ENCODE results near the gene MGST2.

MGST2 gene

DNA sequence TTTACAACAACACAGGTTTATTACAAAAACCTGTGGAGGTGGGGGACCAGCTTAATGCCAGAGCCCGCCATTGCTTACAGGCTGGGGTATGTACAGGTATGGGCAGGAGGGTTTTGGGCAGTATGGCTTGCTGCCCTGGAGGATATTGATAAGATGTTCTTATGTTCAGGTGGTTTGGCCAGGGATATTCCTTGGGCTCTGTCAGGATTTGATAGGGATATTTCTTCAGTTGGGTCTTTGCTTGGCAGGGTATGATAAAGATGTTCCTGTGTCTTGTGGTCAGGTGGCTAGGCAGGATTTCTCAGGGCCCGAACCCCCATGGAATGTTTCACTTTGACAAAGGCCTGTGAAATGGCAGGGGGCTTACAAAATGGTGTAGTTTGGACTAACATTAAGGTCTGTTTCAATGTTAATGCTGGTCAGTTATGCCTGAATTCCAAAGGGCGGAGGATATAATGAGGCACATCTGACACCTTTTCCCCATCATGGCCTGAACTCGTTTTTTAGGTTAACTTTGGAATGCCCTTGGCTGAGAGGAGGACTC is 3.1 kb downstream of the MGST2 start:
- H3K36me3 ChIP-seq: no peaks in the 10 kb centered on the region
- no peaks in the 10 kb centered on the region for H3K9me3 ChIP-seq
- no peak overlapping the region for H3K27ac ChIP-seq
- H3K4me1 ChIP-seq (ENCODE audit: control insufficient read depth in 1 of 2, insufficient read depth in 1 of 2, low read depth in 1 of 2, low read length in 1 of 2): peaks cover 24 to 28% of the 10 kb centered on the region in 2 experiments
- H3K27me3 ChIP-seq: no peaks in the 10 kb centered on the region
- no peak overlapping the region for H3K4me3 ChIP-seq (ENCODE audit: low read depth in 1 of 2, low read length in 1 of 2)
- TF ChIP-seq, protein P1, sequence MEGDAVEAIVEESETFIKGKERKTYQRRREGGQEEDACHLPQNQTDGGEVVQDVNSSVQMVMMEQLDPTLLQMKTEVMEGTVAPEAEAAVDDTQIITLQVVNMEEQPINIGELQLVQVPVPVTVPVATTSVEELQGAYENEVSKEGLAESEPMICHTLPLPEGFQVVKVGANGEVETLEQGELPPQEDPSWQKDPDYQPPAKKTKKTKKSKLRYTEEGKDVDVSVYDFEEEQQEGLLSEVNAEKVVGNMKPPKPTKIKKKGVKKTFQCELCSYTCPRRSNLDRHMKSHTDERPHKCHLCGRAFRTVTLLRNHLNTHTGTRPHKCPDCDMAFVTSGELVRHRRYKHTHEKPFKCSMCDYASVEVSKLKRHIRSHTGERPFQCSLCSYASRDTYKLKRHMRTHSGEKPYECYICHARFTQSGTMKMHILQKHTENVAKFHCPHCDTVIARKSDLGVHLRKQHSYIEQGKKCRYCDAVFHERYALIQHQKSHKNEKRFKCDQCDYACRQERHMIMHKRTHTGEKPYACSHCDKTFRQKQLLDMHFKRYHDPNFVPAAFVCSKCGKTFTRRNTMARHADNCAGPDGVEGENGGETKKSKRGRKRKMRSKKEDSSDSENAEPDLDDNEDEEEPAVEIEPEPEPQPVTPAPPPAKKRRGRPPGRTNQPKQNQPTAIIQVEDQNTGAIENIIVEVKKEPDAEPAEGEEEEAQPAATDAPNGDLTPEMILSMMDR (IDR thresholded peaks at IDR 0.05): no peak

DNA sequence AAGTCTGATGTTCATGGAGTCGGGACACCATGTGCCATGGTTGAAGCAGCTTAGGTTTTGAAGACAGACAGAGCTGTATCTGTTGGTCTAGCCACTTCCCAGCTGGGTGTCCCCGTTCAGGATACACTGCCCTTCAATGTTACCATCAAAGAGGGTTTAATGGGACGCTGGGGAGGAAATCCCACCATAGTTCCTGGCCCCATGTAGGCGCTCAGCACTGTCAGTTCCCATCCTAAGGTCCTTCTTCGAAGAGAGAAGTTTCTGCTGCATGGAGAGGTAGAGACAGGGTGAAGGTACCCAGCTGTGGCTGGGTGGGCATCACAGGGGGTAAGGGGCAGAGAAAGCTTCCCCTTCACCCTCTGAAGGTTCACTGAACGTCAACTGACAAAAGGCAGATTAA is 3.7 kb downstream of the MGST2 start:
- no peak overlapping the region for H3K4me3 ChIP-seq (ENCODE audit: low read depth in 1 of 2, low read length in 1 of 2)
- no peaks in the 10 kb centered on the region for H3K27me3 ChIP-seq
- H3K4me1 ChIP-seq (ENCODE audit: control insufficient read depth in 1 of 2, insufficient read depth in 1 of 2, low read depth in 1 of 2, low read length in 1 of 2): peaks cover 24 to 28% of the 10 kb centered on the region in 2 experiments
- TF ChIP-seq, protein P1 (IDR thresholded peaks at IDR 0.05): no peak
- H3K36me3 ChIP-seq: no peaks in the 10 kb centered on the region
- H3K9me3 ChIP-seq: no peaks in the 10 kb centered on the region
- H3K27ac ChIP-seq: no peak overlapping the region

DNA sequence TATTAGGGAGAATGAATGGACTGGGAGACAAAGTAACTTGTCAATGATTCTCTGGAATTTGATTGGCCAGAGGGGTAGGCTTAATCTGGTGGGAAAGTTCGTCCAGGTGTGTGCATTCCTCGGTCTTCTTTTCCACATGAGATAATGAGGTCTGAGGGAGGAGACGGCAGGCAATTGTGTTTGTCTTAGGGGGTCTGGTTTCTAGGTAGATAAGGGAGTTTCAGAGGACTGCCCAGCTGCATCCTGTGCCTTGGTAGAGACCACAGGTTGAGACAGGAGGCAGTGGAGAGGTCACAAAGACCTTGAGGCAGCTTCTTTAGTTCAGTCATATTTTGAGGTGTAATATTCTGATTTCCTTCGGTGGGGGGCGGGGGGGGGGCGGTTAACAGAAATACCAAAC is 4.3 kb downstream of the MGST2 start:
- Histone ChIP-seq H3K36me3 (no peaks in the 10 kb centered on the region), H3K27me3 (no peaks in the 10 kb centered on the region), H3K4me3 (ENCODE audit: low read depth in 1 of 2, low read length in 1 of 2) (no peak overlapping the region), H3K4me1 (ENCODE audit: control insufficient read depth in 1 of 2, insufficient read depth in 1 of 2, low read depth in 1 of 2, low read length in 1 of 2) (peaks cover 26 to 30% of the 10 kb centered on the region in 2 experiments), H3K27ac (no peak overlapping the region), H3K9me3 (no peaks in the 10 kb centered on the region)
- TF ChIP-seq, protein P1 (IDR thresholded peaks at IDR 0.05): no peak

DNA sequence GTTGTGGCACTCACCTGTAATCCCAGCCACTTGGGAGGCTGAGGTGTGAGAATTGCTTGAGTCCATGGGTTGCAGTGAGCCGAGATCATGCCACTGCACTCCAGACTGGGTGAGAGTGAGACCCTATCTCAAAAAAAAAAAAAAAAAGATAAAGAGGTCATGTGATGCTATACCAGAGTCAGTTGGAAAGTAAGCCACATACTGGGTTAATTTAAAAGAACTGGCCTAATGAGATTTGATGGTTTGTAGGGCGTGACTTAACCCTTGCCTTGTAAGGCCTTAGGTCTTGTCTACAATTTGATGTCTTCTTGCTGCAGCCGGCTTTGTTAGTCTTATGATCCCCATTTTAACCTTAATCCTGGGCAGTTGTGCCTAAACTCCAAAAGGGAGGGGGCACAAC is 5.2 kb downstream of the MGST2 start:
- Histone ChIP-seq H3K9me3 (no peaks in the 10 kb centered on the region), H3K27ac (no peak overlapping the region), H3K4me1 (ENCODE audit: control insufficient read depth in 1 of 2, insufficient read depth in 1 of 2, low read depth in 1 of 2, low read length in 1 of 2) (peaks cover 28 to 31% of the 10 kb centered on the region in 2 experiments), H3K36me3 (no peaks in the 10 kb centered on the region), H3K27me3 (no peaks in the 10 kb centered on the region), H3K4me3 (ENCODE audit: low read depth in 1 of 2, low read length in 1 of 2) (no peak overlapping the region)
- TF ChIP-seq, protein P1 (IDR thresholded peaks at IDR 0.05): no peak

DNA sequence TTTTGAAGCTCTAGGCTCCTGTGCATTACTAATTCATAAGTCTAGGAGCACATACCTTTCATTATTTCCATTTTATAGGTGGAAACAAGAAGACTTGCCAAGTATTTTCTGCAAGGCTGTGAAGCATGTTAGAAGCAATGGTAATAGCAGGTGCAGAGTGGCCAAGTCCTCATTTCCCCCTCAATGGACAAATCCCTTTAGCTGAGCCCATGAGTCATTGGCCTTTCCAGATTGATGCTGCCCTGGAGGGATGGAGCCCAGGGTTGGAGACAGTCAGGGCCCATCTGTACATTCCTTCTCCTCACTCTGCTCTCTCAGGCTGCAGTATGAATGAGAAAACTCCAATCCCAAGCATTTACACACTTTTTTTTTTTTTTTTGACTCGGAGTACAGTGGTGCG is 6.6 kb downstream of the MGST2 start:
- TF ChIP-seq, protein P1 (IDR thresholded peaks at IDR 0.05): no peak
- H3K36me3 ChIP-seq: no peaks in the 10 kb centered on the region

More for the DNA sequence above, 6.6 kb downstream of the MGST2 start:
- H3K4me1 ChIP-seq (ENCODE audit: control insufficient read depth in 1 of 2, insufficient read depth in 1 of 2, low read depth in 1 of 2, low read length in 1 of 2): peaks cover 16 to 21% of the 10 kb centered on the region in 2 experiments
- H3K4me3 ChIP-seq (ENCODE audit: low read depth in 1 of 2, low read length in 1 of 2): no peak overlapping the region
- H3K9me3 ChIP-seq: no peaks in the 10 kb centered on the region
- no peak overlapping the region for H3K27ac ChIP-seq
- no peaks in the 10 kb centered on the region for H3K27me3 ChIP-seq

Data from neutrophil (primary cell).